ENCODE measurements around the gene UBE2E2.

DNA sequence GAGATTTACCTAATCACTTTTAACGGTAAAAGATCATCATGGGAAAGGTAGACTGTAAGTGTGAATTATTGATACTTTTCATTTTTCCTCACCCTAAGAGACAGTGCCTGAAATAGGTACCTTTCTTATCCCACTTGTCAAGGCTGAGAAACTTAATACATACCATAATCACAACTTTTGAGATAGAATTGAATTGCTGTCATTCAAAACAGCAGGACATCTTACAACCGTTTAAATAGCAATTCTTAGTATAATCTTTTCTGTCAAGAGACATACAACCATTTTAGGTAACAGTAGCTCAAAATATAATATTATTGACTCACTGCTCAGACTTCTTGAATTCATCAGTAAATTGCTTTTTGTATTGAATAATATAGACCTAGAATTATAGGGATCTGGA, 10.7 kb downstream of the UBE2E2 start:
- TF ChIP-seq GATA2 (IDR thresholded peaks at IDR 0.05; ENCODE audit: low read depth, low read length) (no peak), GATA3 (IDR thresholded peaks at IDR 0.05; ENCODE audit: low read depth, low read length) (no peak)

Data from SH-SY5Y (cell line).